Glutamatergic neuron (in vitro differentiated cells): ENCODE data around the gene PCDHB16. TPM values are rescaled to one million over a fixed set of nuclear protein-coding genes. Genes with fewer than 3 reads are reported as not detected.
"Not testable (repeated sequence)": the region's sequence is repeated elsewhere in the genome, so short reads cannot be mapped to it uniquely, and the experiment has no call there.

Experiments used
- DNase-seq: peaks from one replicate; pipeline ENCODE4 v3.0.0; 2022
- H3K27ac Mint-ChIP-seq: one replicate; pipeline ENCODE4 v1.8.0; 2020; ENCODE audit warnings: mild to moderate bottlenecking, mixed read lengths, inconsistent platforms; ENCODE audit not compliant: unreplicated experiment
- H3K27me3 Mint-ChIP-seq: one replicate; pipeline ENCODE4 v1.8.0; 2020; ENCODE audit warnings: mild to moderate bottlenecking, moderate library complexity, mixed read lengths, inconsistent platforms; ENCODE audit not compliant: unreplicated experiment
- H3K36me3 Mint-ChIP-seq: one replicate; pipeline ENCODE4 v1.8.0; 2020; ENCODE audit warnings: mild to moderate bottlenecking, mixed read lengths, inconsistent platforms; ENCODE audit not compliant: unreplicated experiment
- H3K4me1 Mint-ChIP-seq: one replicate; pipeline ENCODE4 v1.8.0; 2020; ENCODE audit warnings: mild to moderate bottlenecking, low read depth, mixed read lengths, inconsistent platforms; ENCODE audit not compliant: unreplicated experiment
- H3K4me3 Mint-ChIP-seq: one replicate; pipeline ENCODE4 v1.8.0; 2020; ENCODE audit warnings: mild to moderate bottlenecking, mixed read lengths, inconsistent platforms; ENCODE audit not compliant: unreplicated experiment
- H3K9me3 Mint-ChIP-seq: one replicate; pipeline ENCODE4 v1.8.0; 2020; ENCODE audit warnings: mild to moderate bottlenecking, moderate library complexity, mixed read lengths, inconsistent platforms; ENCODE audit not compliant: unreplicated experiment
- CTCF ChIP-seq: fragments of 200-600 bp; sonication (generic); IDR thresholded peaks from one replicate; pipeline ENCODE4 v1.5.0; 2021; ENCODE audit not compliant: partially characterized antibody, unreplicated experiment
- total RNA-seq: library from RNA; stranded (reverse); fragmentation: NEBNext Ultra II Directional; extraction: Animal tissue kit (Norgen Biotek cat#: 25700); gene quantifications from one replicate; pipeline ENCODE4 v1.2.1, GENCODE V29; 2021; ENCODE audit not compliant: unreplicated experiment

The PCDHB16 gene
- total RNA-seq, 1 donor from 2014 or later = 20.1 TPM

DNA sequence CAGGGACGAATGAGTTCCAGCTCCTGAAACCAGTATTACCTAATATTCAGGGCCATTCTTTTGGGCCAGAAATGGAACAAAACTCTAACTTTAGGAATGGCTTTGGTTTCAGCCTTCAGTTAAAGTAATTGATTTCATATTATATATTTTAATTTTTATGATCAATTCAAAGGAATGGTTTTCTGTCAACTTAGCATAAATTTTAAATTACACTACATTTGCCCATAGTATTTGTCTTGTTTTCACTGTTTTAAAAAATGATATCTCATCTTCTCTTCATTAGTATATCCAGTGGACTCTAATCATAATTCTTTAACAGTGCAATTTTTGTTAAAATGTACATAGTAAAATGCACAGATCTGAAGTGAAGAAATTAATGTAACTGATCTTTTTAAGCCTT, 1.9 kb upstream of the PCDHB16 start:
- Mint-ChIP-seq H3K4me1 (no peaks in the 10 kb centered on the region), H3K9me3 (peaks cover 21% of the 10 kb centered on the region), H3K4me3 (no peak overlapping the region), H3K36me3 (peaks cover 33% of the 10 kb centered on the region), H3K27ac (no peak overlapping the region), H3K27me3 (peaks cover 15% of the 10 kb centered on the region)
- TF ChIP-seq CTCF = no peak
- no peak for DNase-seq

DNA sequence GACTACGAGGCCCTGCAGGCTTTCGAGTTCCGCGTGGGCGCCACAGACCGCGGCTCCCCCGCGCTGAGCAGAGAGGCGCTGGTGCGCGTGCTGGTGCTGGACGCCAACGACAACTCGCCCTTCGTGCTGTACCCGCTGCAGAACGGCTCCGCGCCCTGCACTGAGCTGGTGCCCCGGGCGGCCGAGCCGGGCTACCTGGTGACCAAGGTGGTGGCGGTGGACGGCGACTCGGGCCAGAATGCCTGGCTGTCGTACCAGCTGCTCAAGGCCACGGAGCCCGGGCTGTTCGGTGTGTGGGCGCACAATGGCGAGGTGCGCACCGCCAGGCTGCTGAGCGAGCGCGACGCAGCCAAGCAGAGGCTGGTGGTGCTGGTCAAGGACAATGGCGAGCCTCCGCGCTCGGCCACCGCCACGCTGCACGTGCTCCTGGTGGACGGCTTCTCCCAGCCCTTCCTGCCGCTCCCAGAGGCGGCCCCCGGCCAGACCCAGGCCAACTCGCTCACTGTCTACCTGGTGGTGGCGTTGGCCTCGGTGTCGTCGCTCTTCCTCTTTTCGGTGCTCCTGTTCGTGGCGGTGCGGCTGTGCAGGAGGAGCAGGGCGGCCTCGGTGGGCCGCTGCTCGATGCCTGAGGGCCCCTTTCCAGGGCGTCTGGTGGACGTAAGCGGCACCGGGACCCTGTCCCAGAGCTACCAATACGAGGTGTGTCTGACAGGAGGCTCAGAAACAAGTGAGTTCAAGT, 2.1 kb downstream of the PCDHB16 start:
- peaks cover 19% of the 10 kb centered on the region for H3K27me3 Mint-ChIP-seq
- H3K27ac Mint-ChIP-seq, DNase-seq, H3K4me1 Mint-ChIP-seq, H3K4me3 Mint-ChIP-seq: not testable (repeated sequence)
- H3K36me3 Mint-ChIP-seq = peaks cover 57% of the 10 kb centered on the region
- peaks cover 38% of the 10 kb centered on the region for H3K9me3 Mint-ChIP-seq

DNA sequence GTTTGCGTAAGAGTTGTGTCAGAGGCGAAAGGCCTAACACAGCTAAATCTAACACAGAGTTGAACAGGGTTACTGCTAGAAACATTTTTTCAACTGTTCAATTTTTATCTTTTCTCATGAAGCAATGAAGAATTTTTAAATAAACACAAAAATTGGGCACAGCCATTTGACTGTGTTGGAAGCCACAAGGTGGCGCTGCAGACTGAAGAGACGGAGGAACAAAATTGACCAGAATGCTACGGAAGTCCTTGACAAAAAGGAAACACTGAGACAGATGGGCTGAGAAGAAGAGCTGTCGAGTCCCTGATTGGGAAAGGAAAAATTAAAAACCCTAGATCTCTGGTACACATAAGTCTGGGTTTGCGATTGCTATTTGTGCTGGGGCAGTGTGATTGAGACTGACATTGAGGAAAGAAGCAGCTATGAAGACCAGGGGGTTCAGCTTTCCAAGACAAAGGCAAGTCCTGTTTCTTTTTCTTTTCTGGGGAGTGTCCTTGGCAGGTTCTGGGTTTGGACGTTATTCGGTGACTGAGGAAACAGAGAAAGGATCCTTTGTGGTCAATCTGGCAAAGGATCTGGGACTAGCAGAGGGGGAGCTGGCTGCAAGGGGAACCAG, 4.8 kb downstream of the PCDHB16 start, which contains the start of gene PCDHB9:
Gene PCDHB9, plus strand, starts transcription at position 265 of the 616 bp plus-strand sequence. Its CDS starts 158 bp downstream, at position 423.
- peaks cover 64% of the 10 kb centered on the region for H3K36me3 Mint-ChIP-seq
- DNase-seq = peak; percentile 45
- peak; percentile 67 for TF ChIP-seq CTCF
- H3K27ac Mint-ChIP-seq = peak within 1 kb of the TSS; percentile 90
- H3K27me3 Mint-ChIP-seq = peaks cover 19% of the 10 kb centered on the region
- no peaks in the 10 kb centered on the region for H3K4me1 Mint-ChIP-seq
- peaks cover 47% of the 10 kb centered on the region for H3K9me3 Mint-ChIP-seq
- peak within 1 kb of the TSS; percentile 68 for H3K4me3 Mint-ChIP-seq

- not testable (repeated sequence) for H3K27ac Mint-ChIP-seq, DNase-seq, H3K4me3 Mint-ChIP-seq, H3K4me1 Mint-ChIP-seq
- Mint-ChIP-seq H3K27me3 (peaks cover 16% of the 10 kb centered on the region), H3K9me3 (peaks cover 47% of the 10 kb centered on the region), H3K36me3 (peaks cover 64% of the 10 kb centered on the region)
These were observed 6.5 kb downstream of the PCDHB16 start for GRCh38 chr5:141188682-141189081.

DNA sequence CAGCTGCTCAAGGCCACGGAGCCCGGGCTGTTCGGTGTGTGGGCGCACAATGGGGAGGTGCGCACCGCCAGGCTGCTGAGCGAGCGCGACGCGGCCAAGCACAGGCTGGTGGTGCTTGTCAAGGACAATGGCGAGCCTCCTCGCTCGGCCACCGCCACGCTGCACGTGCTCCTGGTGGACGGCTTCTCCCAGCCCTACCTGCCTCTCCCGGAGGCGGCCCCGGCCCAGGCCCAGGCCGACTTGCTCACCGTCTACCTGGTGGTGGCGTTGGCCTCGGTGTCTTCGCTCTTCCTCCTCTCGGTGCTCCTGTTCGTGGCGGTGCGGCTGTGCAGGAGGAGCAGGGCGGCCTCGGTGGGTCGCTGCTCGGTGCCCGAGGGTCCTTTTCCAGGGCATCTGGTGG, 6.9 kb downstream of the PCDHB16 start:
- peaks cover 47% of the 10 kb centered on the region for H3K9me3 Mint-ChIP-seq
- H3K4me1 Mint-ChIP-seq, DNase-seq, H3K27ac Mint-ChIP-seq, H3K4me3 Mint-ChIP-seq: not testable (repeated sequence)
- H3K27me3 Mint-ChIP-seq = peaks cover 16% of the 10 kb centered on the region
- H3K36me3 Mint-ChIP-seq = peaks cover 65% of the 10 kb centered on the region

DNA sequence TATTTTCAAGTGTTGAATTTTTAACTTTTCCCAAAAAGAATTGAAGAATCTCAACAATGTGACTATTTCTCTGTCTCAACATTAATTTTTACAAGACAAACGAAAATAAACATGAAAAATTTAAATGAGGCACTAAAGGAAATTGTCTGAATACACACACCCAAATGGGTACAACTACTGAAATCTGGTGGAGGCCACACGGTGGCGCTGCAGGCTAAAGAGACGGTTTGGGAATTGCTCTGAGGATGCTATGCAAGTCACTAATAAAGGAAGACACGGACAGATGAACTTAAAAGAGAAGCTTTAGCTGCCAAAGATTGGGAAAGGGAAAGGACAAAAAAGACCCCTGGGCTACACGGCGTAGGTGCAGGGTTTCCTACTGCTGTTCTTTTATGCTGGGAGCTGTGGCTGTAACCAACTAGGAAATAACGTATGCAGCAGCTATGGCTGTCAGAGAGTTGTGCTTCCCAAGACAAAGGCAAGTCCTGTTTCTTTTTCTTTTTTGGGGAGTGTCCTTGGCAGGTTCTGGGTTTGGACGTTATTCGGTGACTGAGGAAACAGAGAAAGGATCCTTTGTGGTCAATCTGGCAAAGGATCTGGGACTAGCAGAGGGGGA, 10.0 kb downstream of the PCDHB16 start, which contains the start of gene PCDHB10:
Gene PCDHB10, plus strand, starts transcription at position 244 of the 616 bp plus-strand sequence. Its CDS starts 200 bp downstream, at position 444.
- Mint-ChIP-seq H3K27me3 (peaks cover 12% of the 10 kb centered on the region), H3K27ac (peak within 1 kb of the TSS; percentile 82), H3K9me3 (peaks cover 33% of the 10 kb centered on the region), H3K36me3 (peaks cover 61% of the 10 kb centered on the region), H3K4me3 (peak within 1 kb of the TSS; percentile 86), H3K4me1 (no peaks in the 10 kb centered on the region)
- TF ChIP-seq CTCF = peak; percentile 64
- DNase-seq = peak; percentile 74

- H3K27ac Mint-ChIP-seq, H3K4me1 Mint-ChIP-seq, DNase-seq, H3K27me3 Mint-ChIP-seq: not testable (repeated sequence)
- Mint-ChIP-seq H3K36me3 (peaks cover 58% of the 10 kb centered on the region), H3K4me3 (peak overlapping the region; percentile 30), H3K9me3 (peaks cover 29% of the 10 kb centered on the region)
These were observed 12.1 kb downstream of the PCDHB16 start for GRCh38 chr5:141194332-141194731.
